Measurements from ENCODE around the gene RRBP1. TPM values are rescaled to one million over a fixed set of nuclear protein-coding genes. Genes with fewer than 3 reads are reported as not detected.

RRBP1 gene
- total RNA-seq, 1 donor from 2014 or later, result 312 TPM

GRCh38 chr20:17643531-17644188 is 38.4 kb downstream of the RRBP1 start:
- Mint-ChIP-seq H3K9me3 (ENCODE audit: unreplicated experiment) (no peaks in the 10 kb centered on the region), H3K4me1 (ENCODE audit: unreplicated experiment) (peaks cover 48% of the 10 kb centered on the region), H3K27me3 (ENCODE audit: unreplicated experiment) (no peaks in the 10 kb centered on the region), H3K36me3 (ENCODE audit: unreplicated experiment) (peaks cover 14% of the 10 kb centered on the region), H3K4me3 (ENCODE audit: unreplicated experiment) (no peak overlapping the region), H3K27ac (ENCODE audit: unreplicated experiment) (peak overlapping the region; percentile 90)
- DNase-seq (ENCODE audit: extremely low spot score, unreplicated experiment), result no peak
- no peak for TF ChIP-seq CTCF (IDR thresholded peaks at IDR 0.05)

GRCh38 chr20:17642404-17643269 is 39.4 kb downstream of the RRBP1 start:
- TF ChIP-seq CTCF (IDR thresholded peaks at IDR 0.05), result no peak
- H3K4me3 Mint-ChIP-seq (ENCODE audit: unreplicated experiment), result no peak overlapping the region
- H3K27ac Mint-ChIP-seq (ENCODE audit: unreplicated experiment), result peak overlapping the region; percentile 23
- no peaks in the 10 kb centered on the region for H3K27me3 Mint-ChIP-seq (ENCODE audit: unreplicated experiment)
- H3K4me1 Mint-ChIP-seq (ENCODE audit: unreplicated experiment), result peaks cover 41% of the 10 kb centered on the region
- no peak for DNase-seq (ENCODE audit: extremely low spot score, unreplicated experiment)
- H3K9me3 Mint-ChIP-seq (ENCODE audit: unreplicated experiment), result no peaks in the 10 kb centered on the region
- peaks cover 11% of the 10 kb centered on the region for H3K36me3 Mint-ChIP-seq (ENCODE audit: unreplicated experiment)

- no peak for DNase-seq (ENCODE audit: extremely low spot score, unreplicated experiment)
- Mint-ChIP-seq H3K27me3 (ENCODE audit: unreplicated experiment) (no peaks in the 10 kb centered on the region), H3K4me1 (ENCODE audit: unreplicated experiment) (peaks cover 38% of the 10 kb centered on the region), H3K9me3 (ENCODE audit: unreplicated experiment) (no peaks in the 10 kb centered on the region), H3K36me3 (ENCODE audit: unreplicated experiment) (peaks cover 12% of the 10 kb centered on the region), H3K27ac (ENCODE audit: unreplicated experiment) (no peak overlapping the region), H3K4me3 (ENCODE audit: unreplicated experiment) (no peak overlapping the region)
- no peak for TF ChIP-seq CTCF (IDR thresholded peaks at IDR 0.05)
Observed at GRCh38 chr20:17641993-17642392, 40.0 kb downstream of the RRBP1 start.

- Mint-ChIP-seq H3K27me3 (ENCODE audit: unreplicated experiment) (no peaks in the 10 kb centered on the region), H3K27ac (ENCODE audit: unreplicated experiment) (no peak overlapping the region), H3K4me3 (ENCODE audit: unreplicated experiment) (no peak overlapping the region), H3K4me1 (ENCODE audit: unreplicated experiment) (peaks cover 34% of the 10 kb centered on the region), H3K9me3 (ENCODE audit: unreplicated experiment) (no peaks in the 10 kb centered on the region), H3K36me3 (ENCODE audit: unreplicated experiment) (peaks cover 12% of the 10 kb centered on the region)
- DNase-seq (ENCODE audit: extremely low spot score, unreplicated experiment), result no peak
- no peak for TF ChIP-seq CTCF (IDR thresholded peaks at IDR 0.05)
Observed at GRCh38 chr20:17641520-17641964, 40.5 kb downstream of the RRBP1 start.

- no peak overlapping the region for H3K4me3 Mint-ChIP-seq (ENCODE audit: unreplicated experiment)
- peaks cover 32% of the 10 kb centered on the region for H3K4me1 Mint-ChIP-seq (ENCODE audit: unreplicated experiment)
- no peak for DNase-seq (ENCODE audit: extremely low spot score, unreplicated experiment)
- no peaks in the 10 kb centered on the region for H3K27me3 Mint-ChIP-seq (ENCODE audit: unreplicated experiment)
- no peak overlapping the region for H3K27ac Mint-ChIP-seq (ENCODE audit: unreplicated experiment)
- no peak for TF ChIP-seq CTCF (IDR thresholded peaks at IDR 0.05)
- no peaks in the 10 kb centered on the region for H3K9me3 Mint-ChIP-seq (ENCODE audit: unreplicated experiment)
- H3K36me3 Mint-ChIP-seq (ENCODE audit: unreplicated experiment), result peaks cover 16% of the 10 kb centered on the region
Observed at GRCh38 chr20:17640875-17641378, 41.1 kb downstream of the RRBP1 start.
